Kidney capillary endothelial cell (primary cell): ENCODE measurements around the gene GPT2.

Experiments
- DNase-seq: peaks from one replicate; pipeline ENCODE4 v3.0.0-alpha.2; 2018; ENCODE audit warnings: low spot score

GPT2 gene

GRCh38 chr16:46883690-46884512, at the start of gene GPT2:
TSS of gene GPT2 (plus strand) at chr16:46884362. CDS start at chr16:46884716, 354 bp downstream.
- peak; percentile 89 for DNase-seq

- no peak for DNase-seq
Observed at GRCh38 chr16:46836534-46837530, 47.3 kb upstream of the GPT2 start.

GRCh38 chr16:46839986-46840443, 44.1 kb upstream of the GPT2 start:
- DNase-seq: no peak

- DNase-seq: no peak
Observed at GRCh38 chr16:46842192-46842895, 41.8 kb upstream of the GPT2 start.

- DNase-seq: no peak
Observed at GRCh38 chr16:46843898-46844642, 40.1 kb upstream of the GPT2 start.

- no peak for DNase-seq
Observed at GRCh38 chr16:46844771-46845170, 39.4 kb upstream of the GPT2 start.

GRCh38 chr16:46845952-46846351, 38.2 kb upstream of the GPT2 start:
- DNase-seq: no peak

- DNase-seq: no peak
Observed at GRCh38 chr16:46848768-46849764, 35.1 kb upstream of the GPT2 start.

- no peak for DNase-seq
Observed at GRCh38 chr16:46850619-46851555, 33.3 kb upstream of the GPT2 start.

- no peak for DNase-seq
Observed at GRCh38 chr16:46852130-46852529, 32.0 kb upstream of the GPT2 start.

GRCh38 chr16:46853713-46854443, 30.3 kb upstream of the GPT2 start:
- DNase-seq: no peak

GRCh38 chr16:46854846-46855245, 29.3 kb upstream of the GPT2 start:
- DNase-seq: no peak

GRCh38 chr16:46855389-46855788, 28.8 kb upstream of the GPT2 start:
- DNase-seq: no peak

GRCh38 chr16:46857368-46857945, 26.7 kb upstream of the GPT2 start:
- DNase-seq: peak; percentile 58

GRCh38 chr16:46858151-46858550, 26.0 kb upstream of the GPT2 start:
- DNase-seq: no peak

- DNase-seq: peak; percentile 91
Observed at GRCh38 chr16:46859719-46860152, 24.4 kb upstream of the GPT2 start.

- no peak for DNase-seq
Observed at GRCh38 chr16:46862555-46863447, 21.4 kb upstream of the GPT2 start.
